ENCODE results near the gene THBS3. TPM values are rescaled to one million over a fixed set of nuclear protein-coding genes. Genes with fewer than 3 reads are reported as not detected.
"Not testable (repeated sequence)": the region's sequence is repeated elsewhere in the genome, so short reads cannot be mapped to it uniquely, and the experiment has no call there.

THBS3 gene
- total and polyA plus RNA-seq, 5 donors, result 16.5 to 33.4 (median 19.6) TPM

DNA sequence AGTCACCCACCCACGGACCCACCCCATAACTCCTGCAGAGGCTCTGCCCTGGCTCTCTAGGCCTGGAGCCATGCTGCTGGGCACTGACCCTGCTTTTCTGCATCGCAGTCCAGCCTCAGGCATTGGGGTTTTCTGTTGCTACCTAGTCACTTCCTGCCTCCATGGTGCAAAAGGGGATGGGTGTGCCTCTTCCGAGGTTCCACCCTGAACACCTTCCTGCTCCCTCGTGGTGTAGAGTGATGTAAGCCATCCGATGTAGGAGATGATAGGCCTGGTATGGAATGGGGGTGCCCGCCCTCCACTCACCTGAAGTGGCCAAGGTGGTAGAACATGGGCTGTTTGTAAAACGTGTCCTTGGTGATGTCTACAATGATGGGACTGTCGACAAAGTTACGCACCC is 27.7 kb upstream of the THBS3 start:
- H3K4me1 ChIP-seq (ENCODE audit: control insufficient read depth, insufficient read depth, low read length); intact Hi-C loops (cut with DNase I); H3K27ac ChIP-seq (ENCODE audit: low read length); H3K27me3 ChIP-seq (ENCODE audit: control insufficient read depth, insufficient read depth); DNase-seq; ATAC-seq; H3K4me3 ChIP-seq (ENCODE audit: low read length); H3K9me3 ChIP-seq (ENCODE audit: control insufficient read depth, low read length): not testable (repeated sequence)
- WGBS, result 79% methylated on average over 9 of the region's 9 CpGs

DNA sequence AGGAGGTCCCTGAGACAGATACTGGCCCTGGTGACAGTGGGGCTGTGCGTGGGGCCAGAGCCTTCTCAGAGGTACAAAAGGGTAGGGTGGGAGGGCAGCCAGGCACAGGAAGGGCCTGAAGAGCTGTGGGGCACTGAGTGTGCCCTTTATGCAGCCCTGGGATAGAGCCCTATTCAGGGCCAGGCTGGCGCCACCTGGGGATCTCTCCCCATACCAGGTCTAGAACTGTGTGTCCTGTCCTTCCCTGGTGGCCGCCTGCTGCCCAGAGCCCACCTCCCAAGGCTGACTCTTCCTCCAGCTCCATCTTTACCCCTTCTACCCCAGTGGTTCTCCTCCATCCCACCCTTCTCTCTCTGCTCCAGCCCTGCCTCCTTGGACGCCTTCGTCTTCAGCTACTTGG is 25.8 kb upstream of the THBS3 start:
- H3K27ac ChIP-seq (ENCODE audit: low read length); H3K27me3 ChIP-seq (ENCODE audit: control insufficient read depth, insufficient read depth); H3K9me3 ChIP-seq (ENCODE audit: control insufficient read depth, low read length); intact Hi-C loops (cut with DNase I); DNase-seq; H3K4me1 ChIP-seq (ENCODE audit: control insufficient read depth, insufficient read depth, low read length); H3K4me3 ChIP-seq (ENCODE audit: low read length): not testable (repeated sequence)
- peak in 1 of 2 donors; percentile 1 for ATAC-seq
- WGBS, result 91% methylated on average over 2 of the region's 5 CpGs

DNA sequence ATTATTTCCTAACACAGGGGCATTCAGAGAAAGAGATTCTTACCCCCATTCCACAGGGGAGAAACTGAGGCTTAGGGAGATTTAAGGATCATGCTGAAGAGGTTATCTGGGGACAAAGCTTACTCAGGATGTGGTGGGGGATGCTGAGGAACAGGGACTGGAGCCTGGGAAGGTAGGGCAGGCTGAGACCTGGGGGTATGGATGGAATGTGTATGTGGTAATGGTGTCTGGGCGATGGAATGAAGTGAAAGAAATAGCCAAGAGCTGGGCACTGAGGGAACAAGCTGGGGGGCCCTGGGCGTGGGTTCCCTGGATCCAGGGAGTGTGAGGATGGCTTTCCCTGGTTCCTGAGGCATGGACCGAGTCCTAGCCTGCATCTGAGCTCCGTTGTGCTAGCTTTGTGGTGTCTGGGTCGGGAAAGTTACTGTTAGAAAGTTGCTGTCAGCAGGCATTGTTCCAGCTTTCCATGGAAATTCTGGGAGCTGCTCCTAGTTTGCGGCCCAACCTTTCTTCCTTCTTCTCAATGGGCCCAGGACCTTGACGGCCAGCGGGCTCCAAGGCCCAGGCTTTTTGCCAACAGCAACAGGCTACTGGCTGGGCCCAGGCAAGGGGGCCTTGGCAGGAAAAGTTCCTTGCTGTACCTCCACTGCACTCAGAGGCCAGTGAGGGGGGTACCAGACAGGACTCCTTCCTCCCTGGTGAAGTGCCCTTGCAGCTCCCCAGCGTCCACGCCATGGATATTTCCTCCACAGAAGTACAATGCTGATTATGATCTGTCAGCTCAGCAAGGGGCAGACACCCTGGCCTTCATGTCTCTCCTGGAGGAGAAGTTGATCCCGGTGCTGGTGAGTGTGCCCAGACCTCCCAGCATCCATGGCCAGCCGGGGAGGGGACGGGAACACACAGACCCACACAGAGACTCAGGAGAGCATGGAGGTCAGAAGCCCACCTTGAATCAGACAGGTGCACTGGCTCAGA is 24.6 kb upstream of the THBS3 start:
- H3K4me1 ChIP-seq (ENCODE audit: control insufficient read depth, insufficient read depth, low read length); H3K4me3 ChIP-seq (ENCODE audit: low read length); H3K27me3 ChIP-seq (ENCODE audit: control insufficient read depth, insufficient read depth); H3K9me3 ChIP-seq (ENCODE audit: control insufficient read depth, low read length); intact Hi-C loops (cut with DNase I): not testable (repeated sequence)
- 50% methylated on average over 13 of the region's 13 CpGs for WGBS
- ATAC-seq (peak; percentile 42 to 62), DNase-seq (peak; percentile 77 to 90 (median 87))
- H3K27ac ChIP-seq (ENCODE audit: low read length), result peak overlapping the region; percentile 44

DNA sequence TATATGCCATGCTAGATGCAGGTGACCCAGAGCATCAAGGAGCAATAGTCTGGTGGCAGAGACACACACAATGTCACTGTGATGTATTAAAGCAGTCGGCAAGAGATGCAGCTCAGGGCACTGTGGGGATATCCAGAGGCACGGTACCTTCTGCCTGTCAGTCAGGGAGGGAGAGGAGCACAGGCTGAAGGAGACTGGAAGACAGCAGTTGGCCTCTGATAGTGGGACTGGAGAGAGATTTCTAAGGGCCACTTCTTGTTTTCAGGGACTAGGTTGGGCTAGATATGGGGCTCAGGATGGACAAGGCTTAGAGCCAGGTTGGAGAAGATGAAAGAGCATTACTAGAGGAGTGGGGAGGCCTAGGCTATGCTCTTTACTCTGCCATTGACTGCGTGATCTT is 23.6 kb upstream of the THBS3 start:
- H3K4me3 ChIP-seq (ENCODE audit: low read length); H3K27ac ChIP-seq (ENCODE audit: low read length); ATAC-seq; H3K4me1 ChIP-seq (ENCODE audit: control insufficient read depth, insufficient read depth, low read length); H3K27me3 ChIP-seq (ENCODE audit: control insufficient read depth, insufficient read depth); DNase-seq; intact Hi-C loops (cut with DNase I); H3K9me3 ChIP-seq (ENCODE audit: control insufficient read depth, low read length): not testable (repeated sequence)
- 79% methylated on average over 3 of the region's 3 CpGs for whole genome bisulfite sequencing

DNA sequence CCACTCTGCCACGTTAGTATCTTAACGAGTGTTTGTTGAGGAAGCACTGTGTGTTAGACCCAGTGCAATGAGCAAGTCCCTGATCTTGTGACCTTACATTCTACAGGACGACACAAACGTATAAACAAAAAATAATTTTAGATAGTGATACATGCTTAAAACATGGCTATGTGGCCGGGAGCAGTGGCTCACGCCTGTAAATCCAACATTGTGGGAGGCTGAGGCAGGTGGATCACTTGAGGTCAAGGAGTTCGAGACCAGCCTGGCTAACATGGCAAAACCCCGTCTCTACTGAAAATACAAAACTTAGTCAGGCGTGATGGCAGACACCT is 20.4 kb upstream of the THBS3 start:
- 47% methylated on average over 9 of the region's 9 CpGs for WGBS
- H3K4me3 ChIP-seq (ENCODE audit: low read length), result peak overlapping the region; percentile 39
- ATAC-seq (no peak), DNase-seq (peak in 1 of 3 donors; percentile 33)
- H3K27ac ChIP-seq (ENCODE audit: low read length), result peak overlapping the region; percentile 82
- peaks cover 3% of the 10 kb centered on the region for H3K9me3 ChIP-seq (ENCODE audit: control insufficient read depth, low read length)
- H3K4me1 ChIP-seq (ENCODE audit: control insufficient read depth, insufficient read depth, low read length), result no peaks in the 10 kb centered on the region
- no peaks in the 10 kb centered on the region for H3K27me3 ChIP-seq (ENCODE audit: control insufficient read depth, insufficient read depth)
- intact Hi-C loops (cut with DNase I), result loop anchor here in 3 of 4 donors (2.0 to 10.0 kb wide), 2 partner anchors 17 to 53 kb away; partner anchors contain the start of genes KRTCAP2 (in 2 of the 3) and TRIM46 (in 2 of the 3)

DNA sequence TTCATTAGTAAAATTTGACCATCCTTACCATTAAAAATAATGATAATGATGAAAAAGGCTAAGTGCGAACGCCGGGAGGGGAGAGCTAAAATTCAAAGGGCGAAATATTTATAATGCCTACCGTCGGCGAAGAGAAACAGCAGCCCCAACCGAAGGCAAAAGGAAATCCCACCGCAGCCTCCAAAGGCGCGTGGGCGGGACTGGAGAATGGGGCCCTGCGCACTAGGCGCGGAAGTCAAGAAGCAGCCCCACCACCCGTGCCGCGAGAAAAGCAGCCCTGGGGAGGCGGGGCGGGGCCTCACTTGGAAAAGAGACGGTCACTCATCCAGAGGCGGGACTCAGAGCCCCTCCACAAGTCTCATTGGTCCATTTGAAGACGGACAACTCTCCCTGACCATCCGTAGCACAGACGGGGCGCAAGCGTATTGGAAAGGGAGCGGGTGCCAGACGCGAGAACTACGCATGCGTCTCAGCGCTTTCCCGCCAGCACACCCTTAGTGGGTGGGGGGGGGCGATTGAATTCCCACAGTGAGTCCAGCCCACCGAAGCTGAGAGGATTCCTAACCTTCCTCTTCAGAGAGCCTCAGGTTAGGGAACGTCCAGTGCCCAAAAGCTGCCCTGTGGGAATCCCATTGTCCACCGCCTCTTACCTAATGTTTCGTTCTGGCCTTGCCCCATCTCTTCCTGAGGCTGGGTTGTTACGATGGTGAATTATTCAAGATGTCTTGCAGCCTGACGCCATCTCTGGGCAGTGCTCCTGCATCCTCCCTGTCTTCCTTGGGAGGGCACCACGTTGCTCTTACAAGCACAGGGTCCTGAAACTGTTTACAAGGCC is 19.8 kb upstream of the THBS3 start:
- Histone ChIP-seq H3K27me3 (ENCODE audit: control insufficient read depth, insufficient read depth) (no peaks in the 10 kb centered on the region), H3K9me3 (ENCODE audit: control insufficient read depth, low read length) (peaks cover 3% of the 10 kb centered on the region), H3K4me3 (ENCODE audit: low read length) (peak overlapping the region; percentile 68), H3K27ac (ENCODE audit: low read length) (peak overlapping the region; percentile 82), H3K4me1 (ENCODE audit: control insufficient read depth, insufficient read depth, low read length) (no peaks in the 10 kb centered on the region)
- ATAC-seq (peak; percentile 98), DNase-seq (peak; percentile 98 to 99 (median 99))
- intact Hi-C loops (cut with DNase I), result loop anchor here in 3 of 4 donors (2.0 to 10.0 kb wide), 2 partner anchors 17 to 53 kb away; partner anchors contain the start of genes KRTCAP2 (in 2 of the 3) and TRIM46 (in 2 of the 3)
- WGBS, result under 1% methylated on average over 42 of the region's 42 CpGs

DNA sequence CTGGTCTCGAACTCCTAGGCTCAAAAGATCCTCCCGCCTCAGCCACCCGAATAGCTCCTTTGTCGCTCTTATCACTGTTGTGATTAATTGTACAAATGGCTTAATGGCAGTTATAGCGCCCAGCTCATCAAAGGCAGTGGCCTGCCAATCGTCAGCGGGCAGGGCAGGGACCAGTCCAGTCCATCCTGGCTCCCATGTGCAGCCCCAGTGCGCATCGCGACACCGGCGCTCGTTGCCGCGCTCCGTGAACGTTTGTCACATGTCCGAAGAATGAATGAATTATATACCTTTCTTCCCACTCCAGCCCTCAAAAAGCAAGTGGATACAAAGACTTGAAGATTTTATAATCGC is 19.2 kb upstream of the THBS3 start:
- DNase-seq (peak; percentile 58 to 84 (median 80)), ATAC-seq (peak; percentile 56 to 70)
- under 1% methylated on average over 19 of the region's 19 CpGs for WGBS
- intact Hi-C loops (cut with DNase I), result loop anchor here in 2 of 4 donors (10.0 kb wide), 1 partner anchor 52 kb away; the partner anchor contains the start of genes KRTCAP2 (in 2 of the 2) and TRIM46 (in 2 of the 2)
- H3K4me1 ChIP-seq (ENCODE audit: control insufficient read depth, insufficient read depth, low read length), result no peaks in the 10 kb centered on the region
- H3K9me3 ChIP-seq (ENCODE audit: control insufficient read depth, low read length), result peaks cover 3% of the 10 kb centered on the region
- peak overlapping the region; percentile 69 for H3K27ac ChIP-seq (ENCODE audit: low read length)
- peak overlapping the region; percentile 68 for H3K4me3 ChIP-seq (ENCODE audit: low read length)
- H3K27me3 ChIP-seq (ENCODE audit: control insufficient read depth, insufficient read depth), result no peaks in the 10 kb centered on the region

DNA sequence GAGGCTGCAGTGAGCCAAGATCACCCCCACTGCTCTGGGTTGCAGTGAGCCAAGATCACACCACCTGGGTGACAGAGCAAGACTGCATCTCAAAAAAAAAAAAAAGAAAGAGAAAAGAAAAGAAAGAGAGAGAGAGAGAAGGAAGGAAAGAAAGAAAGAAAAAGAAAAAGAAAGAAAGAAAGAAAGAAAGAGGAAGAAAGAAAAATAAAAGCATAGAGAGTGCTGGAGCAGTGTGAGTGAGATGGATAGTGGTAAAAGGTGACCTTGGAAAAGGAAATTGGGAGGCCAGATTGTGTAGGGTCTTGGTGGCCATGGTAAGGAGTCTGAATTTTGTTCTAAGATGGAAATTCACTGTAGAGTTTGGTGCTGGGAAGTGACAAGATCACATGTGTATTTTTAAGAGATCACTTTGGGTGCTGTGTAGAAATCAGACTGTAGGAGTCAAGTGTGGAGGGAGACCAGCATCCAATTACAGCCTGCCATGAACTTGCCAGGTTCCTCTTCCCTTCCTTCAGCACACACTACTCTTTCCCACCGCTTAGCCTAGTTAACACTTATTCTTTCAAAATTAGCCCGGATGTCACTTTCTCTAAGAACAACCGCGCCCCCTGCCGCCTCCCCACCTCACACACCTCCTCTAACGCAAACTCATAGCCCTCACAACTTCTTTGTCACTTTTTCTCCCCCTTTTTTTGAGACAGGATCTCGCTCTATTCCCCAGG is 18.7 kb upstream of the THBS3 start:
- Histone ChIP-seq H3K27ac (ENCODE audit: low read length) (peak overlapping the region; percentile 69), H3K27me3 (ENCODE audit: control insufficient read depth, insufficient read depth) (no peaks in the 10 kb centered on the region), H3K4me3 (ENCODE audit: low read length) (peak overlapping the region; percentile 68), H3K9me3 (ENCODE audit: control insufficient read depth, low read length) (peaks cover 3% of the 10 kb centered on the region), H3K4me1 (ENCODE audit: control insufficient read depth, insufficient read depth, low read length) (no peaks in the 10 kb centered on the region)
- WGBS, result 1% methylated on average over 7 of the region's 7 CpGs
- ATAC-seq (peak; percentile 63 to 71), DNase-seq (peak; percentile 76 to 91 (median 90))
- intact Hi-C loops (cut with DNase I), result loop anchor here in 2 of 4 donors (10.0 kb wide), 1 partner anchor 52 kb away; the partner anchor contains the start of genes KRTCAP2 (in 2 of the 2) and TRIM46 (in 2 of the 2)

DNA sequence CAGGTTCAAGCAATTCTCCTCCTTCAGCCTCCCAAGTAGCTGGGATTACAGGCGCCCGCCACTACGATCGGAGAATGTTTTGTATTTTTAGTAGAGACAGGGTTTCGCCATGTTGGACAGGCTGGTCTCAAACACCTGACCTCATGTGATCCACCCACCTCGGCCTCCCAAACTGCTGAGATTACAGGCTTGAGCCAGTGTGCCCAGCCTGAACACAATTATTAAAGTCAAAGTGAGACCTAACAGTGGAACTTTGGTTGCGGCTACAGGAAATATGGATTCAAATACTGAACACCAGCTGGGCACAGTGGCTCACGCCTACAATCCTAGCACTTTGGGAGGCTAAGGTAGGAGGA is 17.7 kb upstream of the THBS3 start:
- H3K4me3 ChIP-seq (ENCODE audit: low read length); H3K27me3 ChIP-seq (ENCODE audit: control insufficient read depth, insufficient read depth); H3K9me3 ChIP-seq (ENCODE audit: control insufficient read depth, low read length); H3K27ac ChIP-seq (ENCODE audit: low read length); DNase-seq; H3K4me1 ChIP-seq (ENCODE audit: control insufficient read depth, insufficient read depth, low read length); ATAC-seq: not testable (repeated sequence)
- intact Hi-C loops (cut with DNase I), result loop anchor here in 2 of 4 donors (10.0 kb wide), 1 partner anchor 51 kb away; the partner anchor contains the start of genes KRTCAP2 (in 2 of the 2) and TRIM46 (in 2 of the 2)
- WGBS, result 95% methylated on average over 8 of the region's 8 CpGs

DNA sequence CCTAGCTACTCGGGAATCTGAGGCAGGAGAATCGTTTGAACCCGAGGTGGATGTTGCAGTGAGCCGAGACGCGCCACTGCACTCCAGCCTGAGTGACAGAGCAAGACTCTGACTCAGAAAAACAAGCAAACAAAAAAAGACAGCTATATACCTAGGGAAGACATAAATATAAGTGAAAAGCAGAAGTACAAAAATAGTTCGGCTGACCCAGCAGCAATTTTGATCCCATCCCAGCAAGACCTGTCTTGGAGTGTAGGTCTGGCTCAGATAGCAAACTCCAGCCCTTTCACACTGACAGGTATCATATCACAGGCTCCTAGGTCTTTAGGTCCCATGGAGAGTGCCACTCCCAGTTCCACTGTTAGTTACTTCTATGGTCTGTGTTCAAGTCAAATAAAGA is 15.3 kb upstream of the THBS3 start:
- H3K4me1 ChIP-seq (ENCODE audit: control insufficient read depth, insufficient read depth, low read length), result no peaks in the 10 kb centered on the region
- no peaks in the 10 kb centered on the region for H3K27me3 ChIP-seq (ENCODE audit: control insufficient read depth, insufficient read depth)
- H3K9me3 ChIP-seq (ENCODE audit: control insufficient read depth, low read length), result peaks cover 8% of the 10 kb centered on the region
- ATAC-seq (no peak), DNase-seq (no peak)
- intact Hi-C loops (cut with DNase I), result loop anchor here in 2 of 4 donors (10.0 kb wide), 1 partner anchor 48 kb away; the partner anchor contains the start of genes KRTCAP2 (in 2 of the 2) and TRIM46 (in 2 of the 2)
- no peak overlapping the region for H3K4me3 ChIP-seq (ENCODE audit: low read length)
- H3K27ac ChIP-seq (ENCODE audit: low read length), result no peak overlapping the region
- WGBS, result 80% methylated on average over 7 of the region's 7 CpGs

All from right cardiac atrium (tissue), 5 donors.